GM19043 (cell line): ENCODE results near the gene TSPO.

Experiments used
- ATAC-seq: cut with Tn5 transposase; IDR thresholded peaks from one replicate; pipeline ENCODE4 v1.9.1; 2021; ENCODE audit warnings: low read depth; ENCODE audit not compliant: unreplicated experiment

Gene TSPO

GRCh38 chr22:43174941-43175531 lies 23.7 kb downstream of the TSPO start:
- ATAC-seq: no peak

DNA sequence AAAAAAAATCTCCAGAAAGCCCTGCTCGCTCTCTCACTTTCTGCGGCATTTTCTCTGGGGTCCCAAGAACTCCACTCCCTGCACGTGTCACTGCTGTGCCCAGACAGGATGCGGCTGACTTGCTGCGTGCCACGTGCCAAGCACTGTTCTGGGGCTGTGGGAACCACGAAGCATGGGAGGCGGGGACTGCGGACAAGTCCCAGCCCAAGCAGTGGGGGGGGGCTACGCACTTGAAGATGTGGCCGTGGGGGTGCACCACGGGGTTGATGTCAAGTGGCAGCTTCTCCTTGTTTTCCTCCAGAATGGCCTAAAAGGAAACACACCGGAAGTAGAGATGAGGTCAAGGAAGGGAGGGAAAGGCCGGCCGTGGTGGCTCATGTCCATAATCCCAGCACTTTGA lies 24.7 kb downstream of the TSPO start:
- no peak for ATAC-seq

GRCh38 chr22:43177479-43177878 lies 26.1 kb downstream of the TSPO start:
- ATAC-seq: no peak

DNA sequence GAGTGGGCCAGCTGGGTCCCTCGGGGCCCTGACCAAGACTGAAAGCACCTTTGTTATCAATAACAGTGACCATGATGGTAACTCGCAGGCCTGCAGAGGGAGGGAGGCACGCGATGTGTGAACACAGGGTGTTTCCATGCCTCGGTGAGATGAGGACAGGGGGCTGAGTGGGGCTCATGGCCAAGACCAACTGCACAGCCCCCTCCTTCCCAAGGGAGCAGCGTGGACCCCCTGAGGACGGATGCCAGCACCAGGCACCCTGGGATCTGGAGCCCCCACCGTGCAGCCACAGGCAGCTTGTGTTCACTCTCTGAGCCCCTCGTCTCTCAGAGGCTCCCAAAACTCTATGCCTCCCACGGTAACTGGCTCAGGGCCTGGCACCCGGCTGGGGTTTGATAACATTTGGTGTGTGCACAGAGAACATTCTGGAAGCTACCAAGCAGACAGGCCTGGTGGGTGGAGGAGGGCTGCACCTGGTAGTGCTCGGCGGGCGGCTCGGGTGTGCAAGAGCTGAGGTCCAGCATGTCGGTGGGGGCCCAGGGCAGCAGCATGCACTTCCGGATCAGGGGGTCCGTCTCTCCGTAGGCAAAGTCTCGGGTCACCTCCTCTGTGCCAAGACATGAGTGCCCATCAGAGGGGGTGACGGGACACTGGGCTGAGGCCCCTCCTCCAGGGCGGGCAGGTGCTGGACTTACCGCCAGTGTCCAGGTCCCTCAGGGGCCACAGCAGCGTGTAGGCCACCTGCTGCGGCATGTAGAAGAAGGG lies 28.0 kb downstream of the TSPO start:
- ATAC-seq: no peak

DNA sequence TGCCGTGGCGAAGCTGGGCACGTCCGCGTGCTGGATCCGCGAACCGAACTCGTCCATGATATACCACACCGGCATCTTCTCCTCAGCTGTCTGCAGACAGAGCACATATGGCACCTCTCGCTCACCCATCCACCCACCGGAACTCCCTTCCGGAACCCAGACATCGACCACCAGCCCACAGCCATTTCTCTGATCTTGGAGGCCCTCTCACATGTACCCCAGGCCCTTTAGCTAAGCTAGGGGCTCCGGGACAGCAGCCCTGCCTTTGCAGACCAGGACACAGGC lies 28.5 kb downstream of the TSPO start:
- no peak for ATAC-seq

DNA sequence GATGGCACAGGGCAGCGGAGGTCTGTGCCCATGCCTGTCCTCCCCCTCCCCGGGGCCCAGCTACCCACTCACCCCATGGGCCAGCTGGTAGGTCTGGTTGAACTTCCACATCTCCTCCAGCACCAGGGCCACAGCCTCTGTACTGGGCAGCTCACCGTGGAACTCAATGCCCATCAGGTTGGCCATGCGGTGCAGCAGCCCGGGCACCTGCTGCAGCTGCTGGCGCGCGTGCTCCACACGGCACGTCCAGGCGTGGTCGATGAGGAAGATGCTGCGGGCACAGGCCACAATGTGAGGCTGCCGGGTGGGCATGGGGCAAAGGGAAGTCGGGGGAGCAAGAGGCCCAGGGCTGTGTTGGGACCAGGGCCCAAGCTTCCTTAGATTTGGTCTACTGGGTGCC lies 29.3 kb downstream of the TSPO start:
- no peak for ATAC-seq

DNA sequence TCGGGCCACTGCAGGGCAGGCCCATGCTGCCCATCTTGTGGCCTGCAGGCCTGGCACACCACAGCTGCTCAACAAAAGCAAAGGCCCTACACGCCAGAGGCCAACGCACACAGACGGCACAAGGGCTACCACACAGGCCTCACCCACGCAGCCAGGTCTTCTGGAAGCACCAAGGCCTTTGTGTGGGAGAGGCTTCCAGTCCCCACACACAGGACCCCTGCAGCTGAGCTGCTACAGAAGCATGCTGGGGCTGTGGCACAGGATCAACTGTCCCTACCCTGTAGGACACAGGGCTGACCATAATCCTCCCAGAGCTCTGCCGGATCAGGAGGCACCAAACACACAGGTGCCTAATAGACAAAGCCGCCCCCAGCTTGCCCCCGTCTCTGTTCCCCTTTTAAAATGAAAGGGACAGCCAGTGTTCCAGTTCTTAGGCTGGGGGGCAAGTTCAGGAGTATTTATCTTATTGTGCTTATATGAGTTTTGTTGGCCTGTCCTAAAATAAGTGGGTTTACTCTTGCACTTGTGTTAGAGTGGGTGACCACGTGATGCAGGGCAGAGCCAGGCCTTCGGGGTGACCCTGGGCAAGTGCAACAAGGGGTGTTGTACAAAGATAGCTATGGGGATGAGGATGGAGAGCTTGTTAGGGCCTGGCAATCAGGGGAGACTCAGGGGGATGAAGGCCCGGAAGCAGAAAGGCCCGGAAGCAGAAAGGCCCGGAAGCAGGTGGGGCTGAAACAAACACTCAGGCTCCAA lies 30.1 kb downstream of the TSPO start:
- ATAC-seq: no peak

GRCh38 chr22:43182118-43182517 lies 30.8 kb downstream of the TSPO start:
- no peak for ATAC-seq

DNA sequence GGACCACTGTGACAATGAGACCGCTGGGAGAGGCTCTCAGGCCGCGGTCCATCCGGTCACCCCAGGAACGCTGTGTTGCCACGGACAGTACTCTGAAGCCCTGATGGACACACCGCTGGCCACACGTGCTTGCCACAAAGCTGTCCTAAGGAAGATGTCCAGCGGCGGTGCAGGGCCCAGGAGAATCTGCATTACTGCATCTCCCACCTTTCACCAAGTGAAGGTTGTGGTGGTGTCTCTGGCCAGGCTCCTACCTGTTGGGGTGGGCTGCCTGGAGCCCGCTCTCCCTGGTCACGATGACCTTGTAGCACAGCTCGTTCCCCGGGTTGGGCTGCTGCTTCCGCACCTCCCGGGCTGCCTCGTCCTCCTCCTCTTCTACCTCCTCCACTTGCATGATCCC lies 31.4 kb downstream of the TSPO start:
- ATAC-seq: no peak

DNA sequence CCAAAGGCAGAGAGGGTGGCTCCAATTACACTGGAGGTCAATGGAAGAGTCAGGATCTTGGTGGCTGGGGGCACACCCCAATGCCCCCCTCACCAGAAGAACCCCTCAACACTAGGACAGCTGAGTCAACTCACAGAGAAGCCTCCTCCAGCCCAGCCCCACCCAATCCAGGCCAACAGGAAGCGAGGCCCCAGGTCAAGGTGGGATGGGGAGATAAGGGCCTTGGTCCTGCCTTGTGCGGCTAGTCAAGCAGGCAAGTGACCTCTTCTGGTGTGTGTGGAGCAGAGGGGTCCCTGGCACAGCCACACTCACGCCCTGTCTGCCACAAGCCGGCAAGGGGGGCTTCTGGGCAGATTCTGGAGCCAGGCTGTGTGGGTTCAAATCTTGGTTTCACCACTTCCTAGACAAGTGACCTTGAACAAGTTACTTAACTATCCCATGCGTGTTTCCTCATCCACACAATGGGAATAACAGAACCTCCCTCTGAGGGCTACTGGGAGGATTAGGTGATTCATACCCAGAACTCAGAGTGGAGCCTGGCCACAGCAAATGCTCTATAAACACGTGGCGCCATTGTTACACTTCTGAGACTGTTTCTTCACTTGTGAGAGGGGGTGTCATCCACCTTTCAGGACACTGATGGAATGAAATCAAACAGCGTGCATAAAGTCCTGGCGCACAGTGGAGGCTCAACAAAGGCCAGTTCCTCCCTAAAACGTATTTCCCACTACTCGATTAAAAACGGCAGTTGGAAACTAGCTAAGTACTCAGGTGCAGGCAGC lies 32.3 kb downstream of the TSPO start:
- ATAC-seq: no peak

- ATAC-seq: no peak
Observed at GRCh38 chr22:43185860-43186261, 34.5 kb downstream of the TSPO start.

- no peak for ATAC-seq
Observed at GRCh38 chr22:43186272-43187170, 35.2 kb downstream of the TSPO start, which contains the start of gene TTLL12. TSS of gene TTLL12 (minus strand) at chr22:43187134. CDS start at chr22:43187069, 65 bp downstream.

GRCh38 chr22:43187171-43188099 lies 36.1 kb downstream of the TSPO start:
- peak; percentile 69 for ATAC-seq

- ATAC-seq: no peak
Observed at GRCh38 chr22:43188829-43189545, 37.6 kb downstream of the TSPO start.

DNA sequence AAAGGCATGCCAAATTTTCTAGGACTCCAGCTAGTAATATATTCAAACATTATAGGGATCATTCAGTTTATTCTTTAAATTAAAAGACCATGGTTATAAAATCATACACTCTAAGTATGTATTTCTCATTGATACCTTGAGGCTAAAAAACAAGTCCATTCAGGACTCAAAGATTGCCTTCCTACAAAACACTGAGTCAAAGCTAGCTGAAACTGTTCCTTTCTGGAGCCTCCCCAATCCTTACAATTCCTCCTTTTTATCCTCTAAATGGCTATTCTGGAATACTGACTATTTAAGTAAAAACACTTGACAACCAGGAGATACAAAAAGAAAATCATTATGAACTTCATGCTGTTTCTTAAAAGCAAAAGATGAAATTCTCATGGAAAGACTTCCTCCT lies 40.5 kb downstream of the TSPO start:
- ATAC-seq: no peak

DNA sequence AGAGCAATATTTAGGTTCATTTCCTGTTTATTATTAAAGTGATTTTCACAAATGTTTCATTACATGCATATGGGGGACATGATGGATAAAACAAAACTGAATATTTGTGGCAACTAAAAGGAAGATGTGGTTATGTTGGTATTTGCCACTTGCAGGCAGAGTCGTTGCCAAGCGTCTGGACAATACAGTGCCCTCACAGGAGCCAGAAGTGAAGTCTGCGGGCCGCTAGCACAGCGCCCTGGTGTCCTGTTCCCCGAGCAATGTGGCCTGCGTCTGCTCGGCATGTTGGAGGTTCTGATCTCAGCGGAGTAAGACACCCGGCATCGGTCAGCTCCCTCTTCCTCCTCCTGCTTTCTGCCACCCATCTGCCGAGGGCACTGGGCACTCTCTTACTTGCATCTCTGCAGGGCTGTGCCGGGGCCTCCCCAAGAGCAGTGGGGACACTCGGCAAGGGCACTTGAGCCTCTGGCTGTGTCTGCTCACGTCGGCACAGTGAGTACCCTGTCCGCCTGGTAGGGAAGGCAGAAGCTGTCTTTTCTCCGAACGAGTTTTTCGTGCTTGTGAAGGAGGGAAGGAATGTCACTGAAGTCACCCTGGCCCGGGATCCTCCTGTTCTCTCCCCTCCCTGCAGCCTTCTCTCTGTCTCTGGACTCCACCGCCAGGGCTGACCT lies 46.0 kb downstream of the TSPO start:
- ATAC-seq: no peak

- ATAC-seq: no peak
Observed at GRCh38 chr22:43198126-43198525, 46.8 kb downstream of the TSPO start.

DNA sequence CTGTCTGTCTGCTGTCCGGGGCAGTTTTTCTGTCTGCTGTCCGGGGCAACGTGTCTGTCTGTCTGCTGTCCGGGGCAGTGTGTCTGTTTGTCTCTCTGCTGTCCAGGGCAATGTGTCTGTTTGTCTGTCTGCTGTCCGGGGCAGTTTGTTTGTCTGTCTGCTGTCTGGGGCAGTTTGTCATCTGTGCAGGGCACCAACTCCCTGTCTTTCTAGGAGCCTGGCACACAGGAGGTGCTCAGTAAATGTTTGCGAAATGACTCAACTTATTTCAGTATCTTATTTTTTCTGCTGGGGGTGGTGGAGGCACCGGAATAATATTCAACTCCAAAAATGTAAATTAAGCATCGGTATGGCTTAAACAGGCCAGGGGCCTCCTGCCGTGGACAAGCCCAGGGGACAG lies 47.6 kb downstream of the TSPO start:
- no peak for ATAC-seq
